HG03039 (cell line): Measurements from ENCODE around the gene RTCA.

Experiments used
- ATAC-seq: cut with Tn5 transposase; IDR thresholded peaks from one replicate; pipeline ENCODE4 v1.9.1; 2021; ENCODE audit warnings: mild to moderate bottlenecking, moderate library complexity; ENCODE audit not compliant: unreplicated experiment

The RTCA gene

DNA sequence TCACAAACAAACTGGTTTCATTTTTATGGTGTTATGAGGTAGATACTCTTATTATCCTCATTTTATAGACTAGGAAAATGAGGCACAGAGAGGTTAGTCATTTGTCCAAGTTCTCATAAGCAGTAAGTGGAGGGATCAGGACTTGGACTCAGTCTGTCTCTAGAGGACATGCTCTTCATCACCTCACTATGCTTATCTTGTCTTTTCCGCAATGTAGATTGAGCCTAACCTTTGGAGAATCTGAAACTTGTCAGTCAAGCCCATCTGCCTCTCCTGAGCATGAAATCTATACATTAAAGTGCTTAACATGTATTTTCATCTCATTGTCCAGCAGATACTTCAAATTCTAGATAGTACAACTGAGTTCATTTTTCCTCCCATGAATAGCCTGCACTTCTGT is 74.5 kb downstream of the RTCA start:
- ATAC-seq, result no peak

DNA sequence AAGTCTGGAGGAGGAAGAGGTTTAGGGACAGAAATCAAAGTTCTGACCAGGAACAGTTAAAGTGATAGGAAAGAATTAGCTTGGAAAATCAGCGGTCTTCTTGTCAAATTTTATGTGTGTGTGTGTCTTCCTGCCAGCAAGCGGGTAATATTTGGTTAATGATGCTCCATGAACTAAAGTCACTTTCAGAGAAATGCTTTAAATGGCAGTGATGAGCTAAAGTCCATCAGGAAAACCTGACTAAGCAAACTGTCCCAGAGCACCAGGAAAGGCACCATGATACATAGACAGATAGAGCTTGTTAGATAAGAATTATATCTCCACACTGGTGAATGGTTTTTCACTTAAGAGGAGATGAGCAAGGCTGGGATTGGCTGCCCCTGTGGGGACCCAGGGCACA is 76.3 kb downstream of the RTCA start:
- ATAC-seq, result no peak
